ENCODE data around the gene KIAA1671. TPM values are rescaled to one million over a fixed set of nuclear protein-coding genes. Genes with fewer than 3 reads are reported as not detected.

KIAA1671 gene
- total RNA-seq, 1 donor from 2014 or later: 8.3 TPM

GRCh38 chr22:25027043-25027906 lies 74.8 kb downstream of the KIAA1671 start:
- TF ChIP-seq, protein P1, sequence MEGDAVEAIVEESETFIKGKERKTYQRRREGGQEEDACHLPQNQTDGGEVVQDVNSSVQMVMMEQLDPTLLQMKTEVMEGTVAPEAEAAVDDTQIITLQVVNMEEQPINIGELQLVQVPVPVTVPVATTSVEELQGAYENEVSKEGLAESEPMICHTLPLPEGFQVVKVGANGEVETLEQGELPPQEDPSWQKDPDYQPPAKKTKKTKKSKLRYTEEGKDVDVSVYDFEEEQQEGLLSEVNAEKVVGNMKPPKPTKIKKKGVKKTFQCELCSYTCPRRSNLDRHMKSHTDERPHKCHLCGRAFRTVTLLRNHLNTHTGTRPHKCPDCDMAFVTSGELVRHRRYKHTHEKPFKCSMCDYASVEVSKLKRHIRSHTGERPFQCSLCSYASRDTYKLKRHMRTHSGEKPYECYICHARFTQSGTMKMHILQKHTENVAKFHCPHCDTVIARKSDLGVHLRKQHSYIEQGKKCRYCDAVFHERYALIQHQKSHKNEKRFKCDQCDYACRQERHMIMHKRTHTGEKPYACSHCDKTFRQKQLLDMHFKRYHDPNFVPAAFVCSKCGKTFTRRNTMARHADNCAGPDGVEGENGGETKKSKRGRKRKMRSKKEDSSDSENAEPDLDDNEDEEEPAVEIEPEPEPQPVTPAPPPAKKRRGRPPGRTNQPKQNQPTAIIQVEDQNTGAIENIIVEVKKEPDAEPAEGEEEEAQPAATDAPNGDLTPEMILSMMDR (IDR thresholded peaks at IDR 0.05): no peak
- Mint-ChIP-seq H3K4me1 (ENCODE audit: unreplicated experiment) (peaks cover 17% of the 10 kb centered on the region), H3K36me3 (ENCODE audit: unreplicated experiment) (no peaks in the 10 kb centered on the region), H3K4me3 (ENCODE audit: unreplicated experiment) (no peak overlapping the region), H3K9me3 (ENCODE audit: unreplicated experiment) (no peaks in the 10 kb centered on the region), H3K27me3 (ENCODE audit: unreplicated experiment) (no peaks in the 10 kb centered on the region), H3K27ac (ENCODE audit: unreplicated experiment) (no peak overlapping the region)
- DNase-seq (ENCODE audit: extremely low spot score, unreplicated experiment): no peak

GRCh38 chr22:25027959-25028840 lies 75.7 kb downstream of the KIAA1671 start:
- no peak for DNase-seq (ENCODE audit: extremely low spot score, unreplicated experiment)
- TF ChIP-seq, protein P1 (IDR thresholded peaks at IDR 0.05): peak; percentile 53
- Mint-ChIP-seq H3K9me3 (ENCODE audit: unreplicated experiment) (no peaks in the 10 kb centered on the region), H3K27me3 (ENCODE audit: unreplicated experiment) (no peaks in the 10 kb centered on the region), H3K4me1 (ENCODE audit: unreplicated experiment) (peaks cover 17% of the 10 kb centered on the region), H3K27ac (ENCODE audit: unreplicated experiment) (no peak overlapping the region), H3K4me3 (ENCODE audit: unreplicated experiment) (no peak overlapping the region), H3K36me3 (ENCODE audit: unreplicated experiment) (no peaks in the 10 kb centered on the region)

DNA sequence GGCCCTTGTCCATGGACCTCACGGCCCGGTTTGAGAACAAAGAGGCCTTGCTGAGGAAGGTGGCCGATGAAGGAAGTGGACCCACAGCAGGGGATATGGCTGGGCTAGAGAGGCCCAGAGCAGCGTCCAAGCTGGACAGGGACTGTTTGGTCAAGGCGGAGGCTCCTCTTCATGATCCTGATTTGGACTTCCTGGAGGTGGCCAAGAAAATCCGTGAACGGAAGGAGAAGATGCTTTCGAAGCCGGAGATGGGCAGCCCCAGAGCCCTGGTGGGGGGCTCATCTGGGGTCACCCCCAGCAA lies 76.3 kb downstream of the KIAA1671 start:
- no peaks in the 10 kb centered on the region for H3K9me3 Mint-ChIP-seq (ENCODE audit: unreplicated experiment)
- H3K36me3 Mint-ChIP-seq (ENCODE audit: unreplicated experiment): no peaks in the 10 kb centered on the region
- H3K27ac Mint-ChIP-seq (ENCODE audit: unreplicated experiment): no peak overlapping the region
- TF ChIP-seq, protein P1 (IDR thresholded peaks at IDR 0.05): no peak
- peaks cover 17% of the 10 kb centered on the region for H3K4me1 Mint-ChIP-seq (ENCODE audit: unreplicated experiment)
- no peak for DNase-seq (ENCODE audit: extremely low spot score, unreplicated experiment)
- no peaks in the 10 kb centered on the region for H3K27me3 Mint-ChIP-seq (ENCODE audit: unreplicated experiment)
- no peak overlapping the region for H3K4me3 Mint-ChIP-seq (ENCODE audit: unreplicated experiment)

GRCh38 chr22:25029181-25029580 lies 76.7 kb downstream of the KIAA1671 start:
- DNase-seq (ENCODE audit: extremely low spot score, unreplicated experiment): no peak
- Mint-ChIP-seq H3K27me3 (ENCODE audit: unreplicated experiment) (no peaks in the 10 kb centered on the region), H3K36me3 (ENCODE audit: unreplicated experiment) (peaks cover under 1% of the 10 kb centered on the region), H3K27ac (ENCODE audit: unreplicated experiment) (no peak overlapping the region), H3K4me3 (ENCODE audit: unreplicated experiment) (no peak overlapping the region), H3K4me1 (ENCODE audit: unreplicated experiment) (peaks cover 17% of the 10 kb centered on the region), H3K9me3 (ENCODE audit: unreplicated experiment) (no peaks in the 10 kb centered on the region)
- TF ChIP-seq, protein P1 (IDR thresholded peaks at IDR 0.05): no peak

GRCh38 chr22:25030636-25031035 lies 78.1 kb downstream of the KIAA1671 start:
- no peak for DNase-seq (ENCODE audit: extremely low spot score, unreplicated experiment)
- Mint-ChIP-seq H3K27ac (ENCODE audit: unreplicated experiment) (no peak overlapping the region), H3K4me1 (ENCODE audit: unreplicated experiment) (peaks cover 15% of the 10 kb centered on the region), H3K27me3 (ENCODE audit: unreplicated experiment) (no peaks in the 10 kb centered on the region), H3K9me3 (ENCODE audit: unreplicated experiment) (no peaks in the 10 kb centered on the region), H3K4me3 (ENCODE audit: unreplicated experiment) (no peak overlapping the region), H3K36me3 (ENCODE audit: unreplicated experiment) (peaks cover 2% of the 10 kb centered on the region)
- TF ChIP-seq, protein P1 (IDR thresholded peaks at IDR 0.05): no peak
